Liver (tissue), 9 donors: ENCODE measurements around the gene EPHB2. TPM values are rescaled to one million over a fixed set of nuclear protein-coding genes. Genes with fewer than 3 reads are reported as not detected.

Experiments used
- DNase-seq: peaks from one replicate; pipeline ENCODE4 v3.0.0-alpha.2; 2017; ENCODE audit warnings: low spot score
- H3K27ac ChIP-seq, 2 donors: one replicate each; pipeline ENCODE4 v1.7.0; 2013; ENCODE audit warnings: inconsistent platforms in 2 of 2, low read length in 2 of 2, control low read depth in 1 of 2, low read depth in 1 of 2, mild to moderate bottlenecking in 1 of 2
- H3K27me3 ChIP-seq, 4 donors: one replicate each; pipeline versions ENCODE4 v1.6.1 to v1.7.0; 2013; ENCODE audit warnings: low read length in 3 of 4, inconsistent platforms in 1 of 4, mild to moderate bottlenecking in 1 of 4, moderate library complexity in 1 of 4; ENCODE audit not compliant: control insufficient read depth in 4 of 4, insufficient read depth in 4 of 4
- H3K36me3 ChIP-seq, 4 donors: one replicate each; pipeline versions ENCODE4 v1.6.1 to v1.7.0; 2013; ENCODE audit warnings: low read length in 3 of 4, mild to moderate bottlenecking in 3 of 4, low read depth in 1 of 4, moderate library complexity in 1 of 4; ENCODE audit not compliant: control insufficient read depth in 4 of 4, insufficient read depth in 3 of 4
- H3K4me1 ChIP-seq, 4 donors: one replicate each; pipeline versions ENCODE4 v1.6.1 to v1.7.0; 2013; ENCODE audit warnings: low read length in 3 of 4, mild to moderate bottlenecking in 3 of 4, moderate library complexity in 1 of 4; ENCODE audit not compliant: control insufficient read depth in 4 of 4, insufficient read depth in 4 of 4
- H3K4me3 ChIP-seq, 3 donors: one replicate each; pipeline versions ENCODE4 v1.6.1 to v1.7.0; 2013; ENCODE audit warnings: low read length in 3 of 3, control low read depth in 1 of 3, low read depth in 1 of 3, mild to moderate bottlenecking in 1 of 3
- H3K9ac ChIP-seq, 2 donors: one replicate each; pipeline ENCODE4 v1.7.0; 2013; ENCODE audit warnings: low read length in 2 of 2, mild to moderate bottlenecking in 2 of 2, moderate library complexity in 2 of 2, control low read depth in 1 of 2, low read depth in 1 of 2
- H3K9me3 ChIP-seq, 4 donors: one replicate each; pipeline versions ENCODE4 v1.6.1 to v1.7.0; 2013; ENCODE audit warnings: low read length in 3 of 4; ENCODE audit not compliant: control insufficient read depth in 4 of 4
- ATF3 ChIP-seq: IDR thresholded peaks from 2 replicates; pipeline ENCODE4 v1.6.1; 2016; ENCODE audit warnings: antibody characterized with exemption
- CTCF ChIP-seq: fragments of 150-350 bp; IDR thresholded peaks from 2 replicates; pipeline ENCODE4 v1.5.1; 2017; ENCODE audit warnings: improper control_type of control experiment, low read depth, low read length; ENCODE audit not compliant: missing input control
- EGR1 ChIP-seq, 2 donors: IDR thresholded peaks; 2 replicates each; pipeline ENCODE4 v1.6.1; 2016 to 2018; ENCODE audit warnings: antibody characterized with exemption in 2 of 2, low read depth in 2 of 2
- FOXA1 ChIP-seq: IDR thresholded peaks from 2 replicates; pipeline ENCODE4 v1.6.1; 2016; ENCODE audit warnings: antibody characterized with exemption
- FOXA2 ChIP-seq: IDR thresholded peaks from 2 replicates; pipeline ENCODE4 v1.6.1; 2016; ENCODE audit warnings: antibody characterized with exemption
- GABPA ChIP-seq, 2 donors: IDR thresholded peaks in 1 of 2; conservative IDR thresholded peaks in 1 of 2; 2 replicates each; pipeline ENCODE4 v1.6.1; 2016; ENCODE audit warnings: antibody characterized with exemption in 2 of 2, mild to moderate bottlenecking in 1 of 2, moderate library complexity in 1 of 2
- HNF4G ChIP-seq: IDR thresholded peaks from 2 replicates; pipeline ENCODE4 v1.6.1; 2016; ENCODE audit warnings: antibody characterized with exemption
- JUND ChIP-seq, 2 donors: IDR thresholded peaks; 2 replicates each; pipeline ENCODE4 v1.6.1; 2016; ENCODE audit warnings: antibody characterized with exemption in 2 of 2
- MAX ChIP-seq: IDR thresholded peaks from 2 replicates; pipeline ENCODE4 v1.6.1; 2016; ENCODE audit warnings: antibody characterized with exemption
- NR2F2 ChIP-seq: IDR thresholded peaks from 2 replicates; pipeline ENCODE4 v1.6.1; 2016; ENCODE audit warnings: antibody characterized with exemption
- RAD21 ChIP-seq, 2 donors: IDR thresholded peaks; 2 replicates each; pipeline ENCODE4 v1.6.1; 2016; ENCODE audit warnings: antibody characterized with exemption in 2 of 2, mild to moderate bottlenecking in 2 of 2
- REST ChIP-seq: IDR thresholded peaks from 2 replicates; pipeline ENCODE4 v1.6.1; 2016; ENCODE audit warnings: antibody characterized with exemption, mild to moderate bottlenecking
- RXRA ChIP-seq, 2 donors: IDR thresholded peaks; 2 replicates each; pipeline ENCODE4 v1.6.1; 2017 to 2018; ENCODE audit warnings: antibody characterized with exemption in 2 of 2, mild to moderate bottlenecking in 1 of 2
- TAF1 ChIP-seq: conservative IDR thresholded peaks from 2 replicates; pipeline ENCODE4 v1.6.1; 2016; ENCODE audit warnings: antibody characterized with exemption, mild to moderate bottlenecking
- YY1 ChIP-seq: IDR thresholded peaks from 2 replicates; pipeline ENCODE4 v1.6.1; 2016; ENCODE audit warnings: antibody characterized with exemption, mild to moderate bottlenecking
- ZBTB33 ChIP-seq: IDR thresholded peaks from 2 replicates; pipeline ENCODE4 v1.6.1; 2016; ENCODE audit warnings: antibody characterized with exemption
- whole genome bisulfite sequencing: extraction: QIAGEN DNeasy Blood & Tissue Kit; methylation state at CpG from one replicate; pipeline ENCODE4 v1.1.7; 2013; 5-methylcytosine and 5-hydroxymethylcytosine counted together
- polyA plus RNA-seq, 2 donors: library from polyadenylated mRNA; stranded (reverse) in 1 of 2; unstranded in 1 of 2; fragments of 200-250 nt in 1 of 2; fragments of >200 nt in 1 of 2; fragmentation: Nextera tagmentation in 1 of 2; extraction: Ambion mirVana in 1 of 2; gene quantifications; one replicate each; pipeline versions ENCODE4 v1.2.1 to v1.2.3, GENCODE V29; 2013 to 2015
- total RNA-seq, 2 donors: library from RNA; depleted of rRNA; stranded (reverse); fragments of >200 nt; gene quantifications; one replicate each; pipeline ENCODE4 v1.2.3, GENCODE V29; 2014
- donor health status: healthy.
- donor health status: healthy.
- donor health status: healthy.
- donor health status: healthy.
- donor health status: healthy.

Gene EPHB2
- total and polyA plus RNA-seq, 4 donors: 0.07 to 1.0 (median 0.38) TPM

- TF ChIP-seq ZBTB33: no peak
- no peak for TF ChIP-seq REST
- no peak for TF ChIP-seq TAF1
- TF ChIP-seq RAD21 (IDR thresholded peaks at IDR 0.05): no peak
- no peak for TF ChIP-seq NR2F2
- no peak for TF ChIP-seq ATF3
- no peak for TF ChIP-seq HNF4G
- no peak for TF ChIP-seq MAX
- no peak for TF ChIP-seq FOXA2
- TF ChIP-seq CTCF: no peak
- no peak for TF ChIP-seq FOXA1
- Histone ChIP-seq H3K9ac (no peak overlapping the region), H3K9me3 (no peaks in the 10 kb centered on the region), H3K4me1 (no peaks in the 10 kb centered on the region), H3K36me3 (no peaks in the 10 kb centered on the region), H3K4me3 (no peak overlapping the region), H3K27me3 (no peaks in the 10 kb centered on the region), H3K27ac (no peak overlapping the region)
- WGBS: 95% methylated on average over 19 of the region's 19 CpGs
- DNase-seq: no peak
These were observed 73.7 kb downstream of the EPHB2 start for GRCh38 chr1:22784317-22784716.

GRCh38 chr1:22784737-22785136 is 74.1 kb downstream of the EPHB2 start:
- whole genome bisulfite sequencing: 96% methylated on average over 27 of the region's 27 CpGs
- H3K9ac ChIP-seq: no peak overlapping the region
- no peak overlapping the region for H3K4me3 ChIP-seq
- H3K9me3 ChIP-seq: no peaks in the 10 kb centered on the region
- no peaks in the 10 kb centered on the region for H3K27me3 ChIP-seq
- no peak overlapping the region for H3K27ac ChIP-seq
- H3K36me3 ChIP-seq: no peaks in the 10 kb centered on the region
- no peak for DNase-seq
- H3K4me1 ChIP-seq: no peaks in the 10 kb centered on the region
- TF ChIP-seq JUND (IDR thresholded peaks at IDR 0.05): no peak
- no peak for TF ChIP-seq MAX
- no peak for TF ChIP-seq RXRA (IDR thresholded peaks at IDR 0.05)
- no peak for TF ChIP-seq ATF3
- TF ChIP-seq GABPA (IDR thresholded peaks at IDR 0.05 in 1 of 2, conservative IDR thresholded peaks at IDR 0.05 in 1 of 2): no peak
- TF ChIP-seq FOXA1: no peak
- no peak for TF ChIP-seq TAF1
- TF ChIP-seq HNF4G: no peak
- TF ChIP-seq CTCF: no peak
- no peak for TF ChIP-seq YY1
- TF ChIP-seq NR2F2: no peak
- TF ChIP-seq EGR1 (IDR thresholded peaks at IDR 0.05; ENCODE audit: low read depth in 2 of 2): no peak
